Measurements from ENCODE around the gene IGSF21. TPM values are rescaled to one million over a fixed set of nuclear protein-coding genes. Genes with fewer than 3 reads are reported as not detected.
A peak's percentile ranks its signal among the peaks of the same experiment; 100 is the strongest.

The IGSF21 gene
- total and polyA plus RNA-seq, 2 of the 8 experiments (the other 6 are each of a cell fraction or from before 2014, with no cell fraction given) = 22.5 to 28.5 TPM

DNA sequence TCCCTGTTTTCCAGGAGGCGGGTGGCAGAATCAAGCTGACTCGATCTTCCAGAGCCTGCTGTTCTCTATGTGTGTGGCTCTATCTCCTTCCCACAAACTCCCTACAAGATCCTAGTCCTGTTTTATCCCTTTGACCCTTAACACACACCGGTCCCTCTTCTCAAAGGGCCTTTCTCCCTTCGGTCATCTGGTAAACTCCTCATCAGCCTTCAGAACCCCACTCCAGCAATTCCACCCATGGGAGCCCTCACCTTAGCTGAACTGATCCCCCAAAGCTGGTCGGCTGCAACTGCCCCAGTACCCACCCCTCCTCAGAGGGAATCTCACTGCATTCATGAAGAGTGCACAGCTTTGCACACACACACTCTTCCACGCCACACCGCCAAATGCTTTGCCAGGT lies 184.9 kb downstream of the IGSF21 start:
- Histone ChIP-seq H2BK12ac (ENCODE audit: low read depth, low read length) (peak overlapping the region; percentile 99), H3K4me1 (replicated peaks in 1 of 4; ENCODE audit: control insufficient read depth in 3 of 4, insufficient read depth in 4 of 4, low read length in 3 of 4) (peaks cover 8 to 40% (median 27%) of the 10 kb centered on the region in 4 experiments), H2BK15ac (ENCODE audit: low read length) (peak overlapping the region; percentile 82; the same call in 1 of the 2 replicates), H2BK20ac (ENCODE audit: low read length) (peak overlapping the region; percentile 100; the same call in 1 of the 2 replicates), H4K5ac (ENCODE audit: insufficient read length, low read depth, low read length) (no peak overlapping the region), H4K20me1 (replicated peaks in 1 of 2; ENCODE audit: control insufficient read depth in 1 of 2, insufficient read depth in 2 of 2, low read length in 2 of 2) (no peaks in the 10 kb centered on the region), H4K91ac (replicated peaks; ENCODE audit: insufficient read length, low read length) (peak overlapping the region; percentile 96), H3K23me2 (ENCODE audit: low read depth, low read length) (no peaks in the 10 kb centered on the region), H3K4ac (replicated peaks; ENCODE audit: insufficient read length, low read depth, low read length) (peak overlapping the region; percentile 72), H3K79me1 (ENCODE audit: low read depth, low read length) (no peaks in the 10 kb centered on the region), H4K8ac (ENCODE audit: extremely low read depth, insufficient read depth, low read length) (no peak overlapping the region), H3K14ac (ENCODE audit: insufficient read length) (no peak overlapping the region), H3K56ac (replicated peaks; ENCODE audit: insufficient read length, low read depth, low read length) (no peak overlapping the region), H3K4me2 (ENCODE audit: insufficient read depth in 1 of 2, low read depth in 2 of 2, low read length in 2 of 2) (no peak overlapping the region), H2BK5ac (ENCODE audit: low read depth, low read length) (peak overlapping the region; percentile 87; the same call in 1 of the 2 replicates), H3K18ac (ENCODE audit: extremely low read depth, low read length) (peak overlapping the region; percentile 92), H3K36me3 (ENCODE audit: control insufficient read depth in 2 of 4, insufficient read depth in 4 of 4, low read length in 3 of 4) (no peaks in the 10 kb centered on the region), H3K27ac (ENCODE audit: low read depth, low read length) (no peak overlapping the region), H2AK5ac (ENCODE audit: low read depth, low read length) (peak overlapping the region; percentile 96), H3K4me3 (ENCODE audit: extremely low read depth in 1 of 4, insufficient read depth in 2 of 4, low read depth in 3 of 4, low read length in 4 of 4) (no peak overlapping the region), H3K23ac (ENCODE audit: insufficient read length) (no peak overlapping the region), H2AFZ (ENCODE audit: low read length) (no peak overlapping the region), H3K9me3 (ENCODE audit: insufficient read depth in 2 of 2, low read depth in 1 of 2, low read length in 1 of 2) (no peaks in the 10 kb centered on the region), H3K79me2 (ENCODE audit: control insufficient read depth in 1 of 2, insufficient read depth in 2 of 2, low read length in 2 of 2) (no peaks in the 10 kb centered on the region), H3K9ac (replicated peaks in 1 of 4; ENCODE audit: extremely low read depth in 1 of 4, low read depth in 3 of 4, low read length in 3 of 4) (no peak overlapping the region), H2BK120ac (replicated peaks; ENCODE audit: low read depth, low read length) (peak overlapping the region; percentile 67), H3K27me3 (replicated peaks in 1 of 4; ENCODE audit: control insufficient read depth in 3 of 4, extremely low read depth in 1 of 4, insufficient read depth in 3 of 4, low read length in 3 of 4) (no peaks in the 10 kb centered on the region; a peak in 1 of 7 replicates)
- TF ChIP-seq EZH2 (IDR thresholded peaks at IDR 0.05; ENCODE audit: low read depth, low read length, severe bottlenecking) (no peak), SP1 (IDR thresholded peaks at IDR 0.05; ENCODE audit: low read depth, low read length) (no peak), CTBP2 (IDR thresholded peaks at IDR 0.05; ENCODE audit: borderline replicate concordance, insufficient read depth, insufficient read length, low read length) (no peak), HDAC2 (IDR thresholded peaks at IDR 0.05; ENCODE audit: borderline replicate concordance in 1 of 2, low read depth in 2 of 2, low read length in 2 of 2) (no peak), RNF2 (IDR thresholded peaks at IDR 0.05; ENCODE audit: borderline replicate concordance, low read depth, low read length, missing control alignments, poor library complexity, severe bottlenecking) (no peak), SIX5 (IDR thresholded peaks at IDR 0.05; ENCODE audit: low read depth, low read length) (no peak), SIRT6 (IDR thresholded peaks at IDR 0.05; ENCODE audit: low read length) (no peak), NRF1 (IDR thresholded peaks at IDR 0.05; ENCODE audit: low read depth, low read length) (no peak), PHF8 (conservative IDR thresholded peaks at IDR 0.05; ENCODE audit: low read depth, low read length) (no peak)
- ChIA-PET CTCF (ENCODE audit: partially characterized antibody) (interaction anchor here (0.8 to 3.1 kb wide), 10 partner anchors 10 to 183 kb away, joined by 3 to 16 read pairs (median 4); no protein-coding TSS in a partner anchor), POLR2A (ENCODE audit: partially characterized antibody) (interaction anchor here (0.8 to 2.2 kb wide), 5 partner anchors 11 to 116 kb away, joined by 3 to 5 read pairs (median 3); no protein-coding TSS in a partner anchor)
- no peak for DNase-seq (ENCODE audit: low read depth in 1 of 2, low spot score in 2 of 2)
- FAIRE-seq = no peak
- WGBS, 2 experiments (ENCODE audit: extremely low coverage in 1 of 2, insufficient coverage in 1 of 2, insufficient read length in 1 of 2, insufficient replicate concordance in 2 of 2, low coverage in 1 of 2, low lambda C conversion rate in 2 of 2, missing lambda C conversion rate in 1 of 2) = 90% methylated on average over 7 of the region's 7 CpGs; no CpG with 5 or more reads in 1 of the 2 experiments
